ENCODE results near the gene SNRNP200.

DNA sequence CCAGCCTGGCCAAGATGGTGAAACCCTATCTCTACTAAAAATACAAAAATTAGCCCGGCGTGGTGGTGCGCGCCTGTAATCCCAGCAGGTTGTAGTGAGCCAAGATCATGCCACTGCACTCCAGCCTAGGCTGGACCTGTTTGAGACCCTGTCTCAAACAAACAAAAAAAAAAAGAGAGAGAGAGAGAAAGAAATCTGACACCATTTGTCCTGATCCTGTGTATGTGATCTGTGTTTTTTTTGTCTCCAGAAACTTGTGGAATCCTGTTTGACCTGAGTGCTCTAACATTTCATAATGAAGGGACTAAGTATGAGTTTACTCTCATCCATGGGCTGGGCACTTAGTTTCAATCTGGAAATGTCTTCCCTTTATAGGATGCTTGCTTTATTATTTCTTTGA, 13.4 kb upstream of the SNRNP200 start:
- TF ChIP-seq CTCF (conservative IDR thresholded peaks at IDR 0.05) (no peak), EZH2 (IDR thresholded peaks at IDR 0.05; ENCODE audit: low read depth) (no peak)
